GM23248 (cell line): Measurements from ENCODE around the gene WDR70.

ENCODE experiments used
- EZH2 ChIP-seq: fragments of 200-600 bp; sonication (generic); IDR thresholded peaks from 2 replicates; pipeline ENCODE4 v1.6.1; 2018; ENCODE audit warnings: antibody characterized with exemption, mild to moderate bottlenecking; ENCODE audit not compliant: insufficient read depth, poor library complexity, severe bottlenecking
- EZH2phosphoT487 ChIP-seq: fragments of 200-600 bp; sonication (generic); IDR thresholded peaks from 2 replicates; pipeline ENCODE4 v1.6.1; 2018; ENCODE audit warnings: antibody characterized with exemption, moderate library complexity, mild to moderate bottlenecking, low read depth; ENCODE audit not compliant: insufficient read depth

DNA sequence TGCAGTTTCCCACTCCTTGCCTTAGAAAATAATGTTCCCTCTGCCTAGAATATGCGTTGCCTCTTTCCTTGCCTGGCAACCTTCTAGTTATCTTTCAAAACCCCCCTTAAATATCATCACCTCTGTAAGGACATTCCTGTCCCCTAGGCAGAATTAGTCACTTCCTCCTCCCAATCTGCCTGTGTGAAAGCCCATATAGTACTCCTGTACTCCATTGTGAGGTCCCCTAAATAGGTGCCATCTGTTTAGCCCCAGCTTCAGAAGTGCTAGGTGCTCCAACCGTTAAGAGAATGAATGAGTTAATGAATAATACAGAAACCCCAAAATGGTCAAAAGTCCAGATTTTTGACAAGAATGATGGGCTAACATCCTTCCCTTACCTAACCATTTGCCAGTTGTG lies 279.3 kb downstream of the WDR70 start:
- TF ChIP-seq EZH2 (no peak), EZH2phosphoT487 (no peak)
